BLaER1 treated with 17β-estradiol and CSF1 and Interleukin-3, amounts not matched to agents 10 nM and 100 nM (cell line): ENCODE measurements around the gene SRP72.

Source experiments
- H3K27ac ChIP-seq, 11 experiments: shearing (Covaris generic); formaldehyde crosslinking; 2 replicates each; pipeline ENCODE4 v1.8.1; 2022
- H3K27me3 ChIP-seq, 11 experiments: shearing (Covaris generic); formaldehyde crosslinking; 2 replicates each; pipeline ENCODE4 v1.8.1; 2022
- H3K36me3 ChIP-seq, 11 experiments: shearing (Covaris generic); formaldehyde crosslinking; 2 replicates each; pipeline ENCODE4 v1.8.1; 2022
- H3K4me1 ChIP-seq, 10 experiments: shearing (Covaris generic); formaldehyde crosslinking; 2 replicates each; pipeline ENCODE4 v1.8.1; 2022
- H3K4me2 ChIP-seq, 11 experiments: shearing (Covaris generic); formaldehyde crosslinking; 2 replicates each; pipeline ENCODE4 v1.8.1; 2022
- H3K4me3 ChIP-seq, 10 experiments: shearing (Covaris generic); formaldehyde crosslinking; 2 replicates each; pipeline ENCODE4 v1.8.1; 2022
- H3K9ac ChIP-seq, 11 experiments: shearing (Covaris generic); formaldehyde crosslinking; 2 replicates each; pipeline ENCODE4 v1.8.1; 2022
- H3K9me3 ChIP-seq, 11 experiments: shearing (Covaris generic); formaldehyde crosslinking; replicated peaks in 1 of 11; 2 replicates each; pipeline ENCODE4 v1.8.1; 2022
- H4K20me1 ChIP-seq, 11 experiments: shearing (Covaris generic); formaldehyde crosslinking; 2 replicates each; pipeline ENCODE4 v1.8.1; 2022
- Cebpa-rat ChIP-seq, 11 experiments: shearing (Covaris generic); IDR thresholded peaks; 2 replicates each; pipeline ENCODE4 v1.8.1; 2022

SRP72 gene

GRCh38 chr4:56469489-56470210, 2.2 kb downstream of the SRP72 start:
- Histone ChIP-seq H3K4me3 (peak overlapping the region in 9 of 10 experiments; percentile 77 to 96 (median 87); a peak in 12 of 20 replicates), H3K9ac (peak overlapping the region in 5 of 11 experiments; percentile 31 to 93 (median 91); a peak in 6 of 22 replicates), H3K4me2 (peak overlapping the region; percentile 80 to 98 (median 93)), H4K20me1 (peaks cover 9 to 60% (median 35%) of the 10 kb centered on the region in 11 experiments; a peak in 20 of 22 replicates), H3K9me3 (no peaks in the 10 kb centered on the region), H3K27ac (no peak overlapping the region), H3K4me1 (peaks cover 33 to 43% (median 40%) of the 10 kb centered on the region in 10 experiments), H3K36me3 (peaks cover 39 to 54% (median 48%) of the 10 kb centered on the region in 11 experiments), H3K27me3 (no peaks in the 10 kb centered on the region)
- no peak for TF ChIP-seq Cebpa-rat (IDR thresholded peaks at IDR 0.05)

DNA sequence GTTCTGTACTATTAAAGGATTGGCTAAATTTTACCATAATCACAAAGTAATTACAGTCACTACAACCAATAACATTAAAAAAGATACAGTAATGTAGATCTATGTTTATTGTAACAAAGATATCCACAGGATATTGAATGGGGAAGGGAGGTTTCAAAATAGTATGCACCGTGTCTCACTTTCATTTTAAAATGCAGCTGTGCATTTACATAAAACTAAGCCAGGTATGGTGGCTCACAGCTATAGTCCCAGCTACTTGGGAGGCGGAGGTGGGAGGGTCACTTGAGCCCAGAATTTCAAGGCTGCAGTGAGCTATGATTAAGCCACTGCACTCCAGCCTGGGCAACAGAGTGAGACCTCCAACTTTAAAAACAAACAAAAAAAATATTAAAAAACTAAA, 8.5 kb downstream of the SRP72 start:
- Histone ChIP-seq H3K4me3 (no peak overlapping the region), H3K4me2 (no peak overlapping the region), H4K20me1 (peaks cover 0 to 42% (median 5%) of the 10 kb centered on the region in 11 experiments; a peak in 10 of 22 replicates), H3K9ac (no peak overlapping the region), H3K4me1 (0 out of 20 replicates have a peak, but pooled peaks cover 0 to under 1% (median 0%) of the 10 kb centered on the region in 10 experiments), H3K27ac (no peak overlapping the region), H3K9me3 (no peaks in the 10 kb centered on the region), H3K27me3 (no peaks in the 10 kb centered on the region), H3K36me3 (peaks cover 97 to 100% (median 100%) of the 10 kb centered on the region in 11 experiments)
- TF ChIP-seq Cebpa-rat (IDR thresholded peaks at IDR 0.05): no peak

- Histone ChIP-seq H3K4me3 (no peak overlapping the region), H3K27me3 (no peaks in the 10 kb centered on the region), H3K4me2 (no peak overlapping the region), H3K9ac (no peak overlapping the region), H3K36me3 (peaks cover 98 to 100% (median 100%) of the 10 kb centered on the region in 11 experiments), H4K20me1 (peaks cover 0 to 32% (median 4%) of the 10 kb centered on the region in 11 experiments; a peak in 7 of 22 replicates), H3K27ac (no peak overlapping the region), H3K4me1 (no peaks in the 10 kb centered on the region), H3K9me3 (no peaks in the 10 kb centered on the region)
- TF ChIP-seq Cebpa-rat (IDR thresholded peaks at IDR 0.05): no peak
These were observed 9.8 kb downstream of the SRP72 start for GRCh38 chr4:56477192-56477702.

GRCh38 chr4:56480691-56481090, 13.3 kb downstream of the SRP72 start:
- Histone ChIP-seq H3K27ac (no peak overlapping the region), H3K4me2 (no peak overlapping the region), H3K36me3 (peaks cover 98 to 100% (median 100%) of the 10 kb centered on the region in 11 experiments), H3K27me3 (no peaks in the 10 kb centered on the region), H3K4me1 (no peaks in the 10 kb centered on the region), H4K20me1 (peaks cover 0 to 13% (median 0%) of the 10 kb centered on the region in 11 experiments; a peak in 6 of 22 replicates), H3K9ac (no peak overlapping the region), H3K4me3 (no peak overlapping the region), H3K9me3 (no peaks in the 10 kb centered on the region)
- TF ChIP-seq Cebpa-rat (IDR thresholded peaks at IDR 0.05): no peak

DNA sequence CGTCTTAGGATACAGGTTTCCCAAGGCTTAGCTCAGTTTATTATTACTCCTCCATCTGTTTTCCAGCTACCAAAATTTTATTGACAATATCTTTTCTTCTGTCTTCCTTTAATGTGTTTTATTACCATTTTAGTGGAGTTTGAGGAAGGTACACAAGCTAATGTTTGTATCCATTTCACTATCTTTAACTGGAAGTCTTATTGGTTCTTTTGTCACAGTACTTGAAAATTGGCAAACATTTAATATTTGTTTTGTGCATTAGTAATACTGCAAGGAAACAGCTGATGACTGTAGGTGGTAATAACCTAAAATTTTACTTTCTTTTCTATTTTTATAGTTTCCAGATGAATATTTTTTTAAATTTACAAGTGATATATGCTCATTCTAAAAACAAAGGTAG, 28.8 kb downstream of the SRP72 start:
- Histone ChIP-seq H3K4me3 (no peak overlapping the region), H3K9ac (no peak overlapping the region), H4K20me1 (peaks cover 0 to 3% (median 0%) of the 10 kb centered on the region in 11 experiments; a peak in 2 of 22 replicates), H3K4me1 (no peaks in the 10 kb centered on the region), H3K9me3 (no peaks in the 10 kb centered on the region), H3K27ac (no peak overlapping the region), H3K27me3 (no peaks in the 10 kb centered on the region), H3K36me3 (peaks cover 84 to 100% (median 97%) of the 10 kb centered on the region in 11 experiments), H3K4me2 (no peak overlapping the region)
- TF ChIP-seq Cebpa-rat (IDR thresholded peaks at IDR 0.05): no peak

DNA sequence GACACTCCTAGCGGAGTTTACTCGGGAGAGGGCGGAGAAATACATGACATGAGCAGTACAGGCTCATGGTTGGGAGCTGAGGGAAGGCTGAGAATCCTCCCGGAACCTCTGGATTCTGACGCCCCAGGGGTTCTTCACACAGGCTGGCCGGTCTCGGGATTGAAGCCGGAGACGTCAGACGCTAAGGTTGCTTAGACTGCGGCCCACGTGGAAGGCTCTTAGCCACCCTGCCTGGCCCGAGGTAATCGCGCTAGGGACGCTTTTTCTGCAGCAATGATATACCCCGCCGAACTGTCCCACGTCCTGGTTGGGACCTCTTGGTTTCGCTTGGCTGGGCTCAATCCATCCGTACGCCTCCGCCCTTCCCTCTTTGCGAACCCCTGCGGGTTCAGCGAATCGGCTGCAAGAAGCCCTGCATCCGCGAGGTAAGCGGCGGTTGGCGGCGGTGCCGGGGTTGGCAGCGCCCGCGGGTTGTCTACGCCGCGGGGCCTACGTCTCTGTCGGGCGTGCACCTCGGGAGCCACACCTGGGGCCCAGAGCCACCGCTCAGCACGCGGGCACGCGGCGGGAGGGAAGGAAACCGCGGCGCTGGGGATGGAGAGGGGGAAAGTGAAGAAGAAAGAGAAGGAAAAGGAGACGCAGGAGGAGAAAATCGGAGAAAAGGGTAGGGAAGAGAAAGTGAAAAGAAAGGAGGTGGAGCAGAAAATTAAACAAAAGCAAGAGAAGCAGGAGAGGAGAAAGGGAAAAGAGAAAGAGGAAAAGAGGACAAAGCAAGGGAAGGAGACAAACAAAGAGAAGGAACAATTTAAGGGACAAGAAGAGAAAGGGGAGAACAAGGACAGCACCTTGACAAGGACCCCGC, 38.1 kb downstream of the SRP72 start, which contains the start of gene ARL9:
Gene ARL9, plus strand, starts transcription at position 523 of the 862 bp plus-strand sequence. Its CDS starts 72 bp downstream, at position 595.
- H3K9ac ChIP-seq: peak within 1 kb of the TSS; percentile 55 to 80 (median 74)
- TF ChIP-seq Cebpa-rat (IDR thresholded peaks at IDR 0.05): no peak
- peaks cover 22 to 40% (median 35%) of the 10 kb centered on the region in 11 experiments for H3K36me3 ChIP-seq
- H3K4me2 ChIP-seq: peak within 1 kb of the TSS; percentile 79 to 98 (median 89)
- H3K4me3 ChIP-seq: peak within 1 kb of the TSS; percentile 61 to 76 (median 64)
- peak within 1 kb of the TSS in 10 of 11 experiments; percentile 18 to 76 (median 68); a peak in 19 of 22 replicates for H3K27ac ChIP-seq
- peaks cover 16 to 36% (median 26%) of the 10 kb centered on the region in 11 experiments for H3K27me3 ChIP-seq
- no peaks in the 10 kb centered on the region for H3K9me3 ChIP-seq
- peaks cover 5 to 27% (median 18%) of the 10 kb centered on the region in 10 experiments; a peak in 18 of 20 replicates for H3K4me1 ChIP-seq
- H4K20me1 ChIP-seq: peaks cover 0 to 13% (median 0%) of the 10 kb centered on the region in 11 experiments; a peak in 1 of 22 replicates

- TF ChIP-seq Cebpa-rat (IDR thresholded peaks at IDR 0.05): no peak
- peaks cover 6 to 12% (median 9%) of the 10 kb centered on the region in 11 experiments for H3K27me3 ChIP-seq
- no peak overlapping the region for H3K9ac ChIP-seq
- H3K4me1 ChIP-seq: peaks cover 2 to 12% (median 4%) of the 10 kb centered on the region in 10 experiments; a peak in 13 of 20 replicates
- no peaks in the 10 kb centered on the region for H4K20me1 ChIP-seq
- H3K27ac ChIP-seq: no peak overlapping the region
- no peak overlapping the region for H3K4me3 ChIP-seq
- H3K9me3 ChIP-seq: no peaks in the 10 kb centered on the region
- no peak overlapping the region for H3K4me2 ChIP-seq
- no peaks in the 10 kb centered on the region for H3K36me3 ChIP-seq
These were observed 43.7 kb downstream of the SRP72 start for GRCh38 chr4:56511098-56511497.

- Histone ChIP-seq H3K36me3 (no peaks in the 10 kb centered on the region), H3K4me1 (peaks cover 0 to 1% (median 0%) of the 10 kb centered on the region in 10 experiments; a peak in 2 of 20 replicates), H3K4me2 (no peak overlapping the region), H3K27me3 (peaks cover 0 to 2% (median 0%) of the 10 kb centered on the region in 11 experiments; a peak in 2 of 22 replicates), H3K27ac (no peak overlapping the region), H3K9me3 (no peaks in the 10 kb centered on the region), H3K9ac (no peak overlapping the region), H3K4me3 (no peak overlapping the region), H4K20me1 (no peaks in the 10 kb centered on the region)
- TF ChIP-seq Cebpa-rat (IDR thresholded peaks at IDR 0.05): no peak
These were observed 44.7 kb downstream of the SRP72 start for GRCh38 chr4:56512166-56512565.
